Activated CD4-positive, alpha-beta T cell treated with anti-CD3 and anti-CD28 coated beads, Interleukin-2, amount 50 U/mL, for 24 hours (primary cell): ENCODE data around the gene LRP3.
"Not testable (repeated sequence)": the region's sequence is repeated elsewhere in the genome, so short reads cannot be mapped to it uniquely, and the experiment has no call there.

Experiments used
- DNase-seq, 2 donors: peaks; one replicate each; pipeline ENCODE4 v3.0.0-alpha.2; 2020; ENCODE audit warnings: low read depth in 1 of 2, low spot score in 1 of 2

The LRP3 gene

DNA sequence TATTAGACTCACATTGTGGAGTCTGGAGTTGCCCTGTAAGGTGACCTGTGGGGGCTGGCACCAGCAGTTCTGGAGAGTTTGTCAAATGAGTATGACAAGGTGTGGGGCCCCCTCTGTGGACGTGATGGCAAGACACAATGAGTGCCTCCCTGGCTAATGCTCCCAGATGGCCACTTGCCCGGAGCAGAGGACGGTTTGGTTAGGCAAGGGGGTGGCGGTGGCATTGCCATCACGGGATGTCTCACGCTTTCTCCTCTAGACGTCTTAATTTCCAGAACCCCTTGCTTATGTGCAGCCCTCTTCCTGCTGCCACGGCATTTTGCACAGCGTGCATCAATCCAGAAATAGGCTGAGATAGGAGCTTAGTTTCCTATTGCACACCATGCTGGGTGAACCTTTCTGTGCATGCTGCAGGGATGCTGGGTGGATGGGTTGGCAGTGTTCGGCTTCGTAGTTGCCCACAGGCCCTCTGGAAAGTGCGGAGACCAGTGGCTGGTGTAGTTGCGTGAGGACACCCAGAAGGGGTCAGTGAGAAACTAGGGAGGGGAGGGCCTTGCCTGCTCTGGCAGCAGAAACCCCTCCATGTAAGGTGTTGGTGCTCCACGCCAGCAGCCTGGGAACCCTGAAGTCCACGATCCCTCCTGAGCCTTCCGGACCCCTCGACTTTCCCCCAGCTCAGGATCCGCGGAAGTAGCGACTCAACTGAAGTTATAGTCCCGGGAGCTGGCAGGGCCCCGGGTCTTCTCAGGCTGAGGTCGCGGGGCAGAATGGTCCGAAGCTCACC is 18.1 kb upstream of the LRP3 start:
- peak in 1 of 2 donors; percentile 17 for DNase-seq

- DNase-seq = peak; percentile 97 to 99
Observed at GRCh38 chr19:33176670-33177416, 17.3 kb upstream of the LRP3 start.

GRCh38 chr19:33177417-33177979 is 16.6 kb upstream of the LRP3 start:
- DNase-seq = no peak

DNA sequence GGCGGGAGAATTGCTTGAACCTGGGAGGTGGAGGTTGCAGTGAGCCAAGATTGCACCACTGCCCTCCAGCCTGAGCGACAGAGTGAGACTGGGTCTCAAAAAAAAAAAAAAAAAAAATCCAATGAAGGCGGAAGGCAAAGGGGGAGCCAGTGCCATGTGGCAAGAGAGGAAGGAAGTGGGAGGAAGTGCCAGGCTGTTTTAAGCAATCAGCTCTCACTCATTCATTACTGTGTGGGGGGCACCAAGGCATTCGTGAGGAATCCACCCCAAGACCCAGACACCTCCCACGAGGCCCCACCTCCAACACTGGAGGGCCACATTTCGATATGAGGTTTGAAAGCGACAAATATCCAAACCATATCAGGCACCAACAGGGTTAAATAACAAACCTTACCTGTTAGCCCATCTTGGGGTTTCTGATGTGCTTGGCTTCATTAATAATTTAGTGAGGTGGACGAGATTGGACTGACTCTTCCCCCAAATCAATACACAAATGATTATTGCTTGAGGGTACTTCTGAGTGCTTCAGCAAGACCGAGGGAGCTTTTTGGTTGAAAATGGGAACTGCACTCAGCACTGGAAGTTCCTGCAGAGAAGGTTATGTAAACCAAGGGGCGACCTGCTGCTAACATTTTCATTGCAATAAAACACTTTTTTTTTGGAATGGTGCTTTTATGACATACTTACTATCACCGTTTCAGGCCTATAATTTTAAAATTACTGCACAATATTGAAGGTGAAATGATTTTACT is 7.5 kb upstream of the LRP3 start:
- no peak for DNase-seq

GRCh38 chr19:33187183-33187540 is 7.0 kb upstream of the LRP3 start:
- DNase-seq = no peak

- DNase-seq = no peak
Observed at GRCh38 chr19:33189453-33189852, 4.7 kb upstream of the LRP3 start.

DNA sequence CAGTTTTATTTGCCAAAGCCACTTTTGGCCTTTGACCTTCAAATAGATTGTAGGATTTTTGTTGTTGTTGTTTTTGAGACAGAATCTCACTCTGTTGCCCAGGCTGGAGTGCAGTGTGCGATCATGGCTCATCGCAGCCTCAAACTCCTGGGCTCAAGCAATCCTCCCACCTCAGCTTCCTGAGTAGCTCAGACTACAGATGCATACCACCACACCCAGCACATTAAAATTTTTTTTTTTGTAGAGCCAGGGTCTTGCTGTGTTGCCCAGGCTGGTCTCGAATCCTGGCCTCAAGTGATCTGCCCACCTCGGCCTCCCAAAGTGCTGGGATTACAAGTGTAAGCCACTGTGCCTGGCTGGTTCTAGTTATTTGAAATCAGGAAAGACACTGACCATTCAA is 3.0 kb upstream of the LRP3 start:
- not testable (repeated sequence) for DNase-seq

GRCh38 chr19:33191501-33191900 is 2.6 kb upstream of the LRP3 start:
- no peak for DNase-seq

DNA sequence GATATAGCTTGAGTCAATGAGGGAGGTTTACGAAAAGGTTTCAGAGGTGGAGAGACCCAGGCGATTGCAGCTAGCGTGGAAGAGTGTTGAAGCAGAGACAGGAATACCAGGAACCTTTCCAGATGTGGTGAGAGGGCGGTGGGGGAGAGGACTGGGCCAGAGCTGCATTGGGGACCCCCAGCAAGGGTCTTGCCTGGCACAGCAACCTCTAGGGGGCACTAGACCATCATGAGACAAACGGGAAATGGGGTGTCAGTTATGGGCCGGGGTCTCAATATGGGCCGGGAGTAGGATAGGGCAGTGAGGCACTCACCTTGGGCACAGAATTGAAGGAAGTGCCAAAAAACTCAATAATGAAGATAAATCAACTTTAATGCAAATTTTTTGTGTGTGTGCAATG is 2.1 kb upstream of the LRP3 start:
- no peak for DNase-seq

DNA sequence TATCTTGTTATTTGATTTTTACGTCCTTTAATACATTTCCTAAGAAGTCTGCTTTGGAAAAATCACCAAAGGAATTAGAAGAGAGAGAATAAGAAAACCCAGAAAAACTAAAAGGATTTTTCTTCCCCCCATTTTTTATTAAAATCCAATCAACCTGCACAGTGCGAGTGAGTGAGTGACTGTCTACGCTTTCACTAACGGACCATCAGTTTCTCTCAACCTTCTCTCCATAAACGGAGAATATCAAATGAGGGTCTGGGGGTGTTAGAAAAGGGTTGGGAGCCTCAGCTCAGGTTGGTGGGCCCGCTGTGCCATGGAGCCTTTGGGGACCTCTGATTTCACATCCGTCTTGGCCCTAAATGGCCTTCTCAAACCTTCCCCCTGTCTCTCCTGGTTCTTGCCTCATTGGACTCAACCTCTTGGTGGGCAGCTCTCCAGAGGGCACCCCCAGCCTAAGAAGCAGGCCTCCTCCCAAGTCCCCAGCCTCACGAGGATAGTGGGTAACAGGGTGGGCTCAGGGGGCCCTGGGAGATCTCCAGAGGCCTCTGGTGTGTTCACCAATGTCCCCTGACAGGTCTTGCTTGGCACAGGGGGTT is 763 bp upstream of the LRP3 start:
- no peak for DNase-seq

DNA sequence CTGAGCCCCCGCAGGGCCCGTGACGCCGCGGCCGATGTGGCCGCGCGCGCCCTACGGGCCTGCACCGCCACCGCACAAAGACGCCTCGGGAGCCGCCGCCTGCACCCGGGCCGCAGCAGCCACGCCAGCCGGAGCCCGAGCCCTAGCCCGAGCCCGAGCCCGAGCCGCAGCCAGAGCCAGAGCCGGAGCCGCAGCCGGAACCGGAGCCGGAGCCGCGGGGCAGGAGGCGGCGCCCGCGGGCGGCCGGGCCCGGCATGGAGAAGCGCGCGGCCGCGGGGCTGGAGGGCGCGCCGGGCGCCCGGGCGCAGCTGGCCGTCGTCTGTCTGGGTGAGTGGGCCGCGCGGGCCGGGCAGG is 379 bp downstream of the LRP3 start:
- no peak for DNase-seq

DNA sequence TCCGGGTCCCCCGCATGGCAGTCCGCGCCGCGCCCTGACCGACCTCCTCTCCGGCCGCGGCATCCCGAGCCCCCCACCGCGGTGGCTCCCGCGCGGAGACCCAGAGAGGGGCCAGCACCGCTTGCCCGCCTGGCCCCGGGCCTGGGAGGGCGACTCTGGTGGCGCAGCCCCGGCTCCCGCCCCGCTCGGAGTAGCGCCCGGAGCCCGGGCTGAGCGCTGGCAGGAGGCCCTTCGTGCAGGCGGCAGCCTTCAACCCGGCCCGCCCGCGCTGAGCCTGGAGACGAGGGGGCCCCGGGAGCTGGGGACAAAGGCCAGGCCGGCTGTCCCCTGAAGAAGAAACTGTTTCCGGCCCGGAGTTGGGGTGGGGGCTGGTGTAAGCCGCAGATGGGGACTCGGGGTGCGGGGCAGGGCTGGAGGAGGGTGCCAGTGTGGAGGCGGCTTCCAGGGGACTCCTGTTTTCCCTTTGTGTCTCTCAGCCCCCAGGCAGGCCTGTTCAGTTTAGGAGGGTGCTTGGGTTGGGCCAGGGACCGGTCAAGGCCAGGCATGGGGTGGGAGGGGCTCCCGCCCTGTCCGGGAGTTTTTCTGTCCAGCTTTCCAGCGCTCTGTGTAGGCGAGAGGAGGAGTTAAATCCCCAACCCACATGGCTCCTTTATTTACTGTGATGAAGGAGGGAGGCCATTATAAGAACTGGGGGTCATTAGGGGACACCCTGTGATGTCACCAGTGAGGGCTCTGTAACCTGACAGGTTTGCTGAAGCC is 935 bp downstream of the LRP3 start:
- no peak for DNase-seq

DNA sequence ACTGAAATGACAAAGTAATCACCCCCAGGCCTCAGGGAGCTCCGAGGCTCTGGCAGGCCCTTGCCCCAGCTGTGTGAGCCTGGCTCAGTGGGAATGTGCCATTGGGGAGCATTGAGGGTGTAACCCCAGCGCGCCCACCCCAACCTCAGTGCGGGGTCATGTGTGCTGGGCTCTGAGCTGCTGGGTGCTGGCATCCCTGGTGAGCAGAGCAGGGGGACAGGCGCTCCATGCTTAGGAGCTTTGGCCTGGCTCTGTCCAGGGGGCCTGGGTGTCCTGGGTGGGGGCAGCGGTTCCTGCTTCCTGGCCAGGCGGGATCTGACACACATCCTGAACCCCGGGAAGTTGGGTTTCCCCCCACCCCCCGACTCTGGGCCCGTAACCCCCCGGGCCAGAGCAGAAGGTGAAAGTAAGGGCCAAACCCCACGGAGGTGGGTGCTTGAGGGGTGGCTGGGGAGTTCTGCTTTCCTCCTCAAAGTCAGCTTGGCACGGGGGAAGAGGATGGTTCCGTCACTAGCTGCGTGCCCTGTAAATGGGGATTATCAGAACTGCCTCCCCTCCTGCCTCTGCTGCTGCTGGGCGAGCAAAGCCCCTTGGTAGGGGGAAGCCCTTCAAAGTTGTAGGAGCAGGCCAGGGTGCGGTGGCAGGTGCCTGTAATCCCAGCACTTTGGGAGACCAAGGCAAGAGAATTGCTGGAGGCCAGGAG is 1.7 kb downstream of the LRP3 start:
- DNase-seq = no peak

DNA sequence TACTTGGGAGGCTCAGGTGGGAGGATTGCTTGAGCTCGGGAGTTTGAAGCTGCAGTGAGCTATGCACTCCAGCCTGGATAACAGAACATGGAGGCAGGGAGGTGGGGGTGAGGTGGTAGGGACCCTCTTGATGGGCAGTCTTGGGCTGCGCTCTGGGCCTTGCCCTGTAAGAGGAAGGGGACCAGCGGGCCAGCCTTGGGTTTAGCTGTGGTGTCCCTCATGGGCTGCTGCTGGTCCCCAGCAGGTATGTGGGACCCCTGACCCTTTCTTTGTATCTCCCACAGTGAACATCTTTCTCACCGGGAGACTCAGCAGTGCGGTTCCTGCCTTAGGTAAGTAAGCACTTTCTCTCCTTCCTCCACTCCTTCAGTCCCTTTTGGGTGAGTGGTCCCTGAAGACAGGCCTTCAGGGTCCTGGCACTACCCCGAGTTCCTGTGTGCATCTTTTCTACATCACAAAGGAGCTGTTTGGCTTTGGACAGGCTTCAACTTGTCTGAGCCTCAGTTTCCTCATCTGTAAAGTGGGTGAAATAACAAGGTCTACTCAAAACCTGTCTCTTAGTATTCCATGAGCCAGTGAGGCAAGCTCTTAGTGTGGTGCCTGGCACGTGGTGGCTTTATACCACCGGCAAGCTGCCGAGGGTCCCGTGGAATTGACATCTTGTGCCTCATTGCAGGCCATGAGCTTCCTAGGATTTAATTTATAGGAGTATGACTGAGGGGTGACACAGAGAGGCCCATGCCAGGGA is 2.5 kb downstream of the LRP3 start:
- DNase-seq = no peak

- no peak for DNase-seq
Observed at GRCh38 chr19:33197591-33198000, 3.5 kb downstream of the LRP3 start.

DNA sequence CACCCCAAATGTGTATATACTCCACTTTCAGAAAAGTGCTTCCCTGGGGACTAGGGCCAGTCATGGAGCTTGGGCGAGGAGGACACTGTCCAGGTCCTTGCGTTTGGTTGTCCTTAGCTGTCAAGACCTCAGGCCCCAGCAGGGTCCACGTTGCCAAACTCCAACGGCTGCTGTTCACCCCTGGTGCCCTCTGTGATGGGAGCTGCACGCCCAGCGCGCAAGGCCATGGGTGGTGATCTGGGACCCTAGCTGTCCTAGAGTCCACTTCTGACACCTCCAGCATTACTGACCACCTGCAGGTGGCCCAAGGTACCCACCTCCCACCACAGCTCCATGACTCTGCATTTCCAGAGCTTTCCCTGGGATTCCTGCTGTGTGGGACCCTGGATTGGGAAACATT is 4.0 kb downstream of the LRP3 start:
- no peak for DNase-seq

DNA sequence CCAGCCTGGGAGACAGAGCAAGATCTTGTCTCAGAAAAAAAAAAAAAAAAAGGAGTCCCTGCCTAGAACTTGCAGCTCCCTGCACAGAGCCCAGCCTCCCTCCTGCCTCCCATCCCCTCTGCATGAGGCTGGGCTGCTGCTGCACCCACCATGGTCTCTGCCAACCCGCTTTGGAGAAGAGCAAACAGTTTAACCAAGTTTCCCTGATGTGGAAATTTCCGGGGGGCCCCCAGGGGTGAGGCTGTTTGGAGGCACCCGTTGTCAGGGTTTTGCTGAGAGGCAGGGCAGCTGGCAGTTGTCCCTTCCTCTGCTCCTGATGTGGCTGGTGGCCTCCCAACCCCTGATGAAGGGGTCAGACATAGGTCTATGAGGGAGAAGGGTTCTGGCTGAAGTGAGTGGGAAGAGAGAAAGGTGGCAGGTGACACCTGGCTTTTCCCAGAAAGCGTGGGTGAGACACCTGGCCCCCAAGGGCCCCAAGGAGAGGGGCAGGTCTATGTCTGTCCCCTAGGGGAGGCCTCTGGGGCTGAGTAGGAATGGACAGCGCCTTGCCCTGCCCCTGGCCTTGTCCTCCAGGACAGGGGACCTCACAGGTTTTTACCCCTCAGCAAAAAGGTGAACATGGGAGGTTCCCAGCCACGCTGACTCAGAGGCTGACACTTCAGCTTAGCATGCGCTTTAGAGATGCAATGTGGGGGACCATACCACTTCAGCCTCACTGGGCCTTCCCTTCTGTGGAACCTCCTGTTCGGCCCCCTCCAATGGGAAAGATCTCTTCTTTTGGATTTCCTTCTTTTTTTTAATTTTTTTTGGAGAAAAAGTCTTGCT is 5.5 kb downstream of the LRP3 start:
- DNase-seq = no peak

DNA sequence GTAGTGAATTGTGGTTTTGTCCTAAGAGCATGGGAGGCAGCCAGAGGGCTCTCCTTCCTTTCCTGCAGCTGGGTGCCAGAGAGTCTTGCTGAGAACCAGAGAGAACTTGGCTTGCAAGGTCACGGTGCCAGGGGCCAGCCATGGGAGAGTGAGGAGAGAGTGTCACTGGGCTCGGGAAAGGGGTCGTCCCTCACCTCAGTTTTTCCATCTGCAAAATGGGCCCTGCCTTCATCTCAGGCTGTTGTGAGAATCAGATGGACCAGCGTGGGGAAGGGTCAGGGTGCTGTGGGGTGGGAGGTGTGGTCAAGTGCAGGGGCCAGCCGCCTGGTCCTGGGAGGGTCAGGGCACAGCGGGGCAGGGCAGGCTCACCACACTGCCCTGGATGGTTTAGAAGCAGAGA is 7.3 kb downstream of the LRP3 start:
- no peak for DNase-seq
